ENCODE results near the gene NFATC3.
"Not testable (repeated sequence)": the region's sequence is repeated elsewhere in the genome, so short reads cannot be mapped to it uniquely, and the experiment has no call there.

Gene NFATC3

DNA sequence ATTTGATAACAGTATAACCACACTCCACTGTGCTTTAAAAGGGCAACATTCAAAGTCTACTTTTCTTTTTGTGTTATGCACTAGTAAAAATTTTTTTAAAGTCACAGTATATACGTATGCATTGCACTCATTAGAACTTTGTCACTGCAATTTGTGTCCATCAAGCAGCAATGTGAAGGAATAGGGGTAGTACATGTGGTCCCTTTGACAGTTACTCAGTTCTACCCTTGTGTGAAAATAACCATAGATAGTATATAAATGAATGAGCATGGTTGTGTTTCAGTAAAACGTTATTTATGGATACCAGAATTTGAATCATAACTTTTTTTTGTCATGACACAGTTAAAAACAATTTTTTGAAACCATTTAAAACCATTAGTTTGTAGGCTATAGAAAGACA lies 30.7 kb downstream of the NFATC3 start:
- no peak for DNase-seq (ENCODE audit: low read depth, low spot score)

GRCh38 chr16:68116256-68116867 lies 31.2 kb downstream of the NFATC3 start:
- peak; percentile 11 for DNase-seq (ENCODE audit: low read depth, low spot score)

DNA sequence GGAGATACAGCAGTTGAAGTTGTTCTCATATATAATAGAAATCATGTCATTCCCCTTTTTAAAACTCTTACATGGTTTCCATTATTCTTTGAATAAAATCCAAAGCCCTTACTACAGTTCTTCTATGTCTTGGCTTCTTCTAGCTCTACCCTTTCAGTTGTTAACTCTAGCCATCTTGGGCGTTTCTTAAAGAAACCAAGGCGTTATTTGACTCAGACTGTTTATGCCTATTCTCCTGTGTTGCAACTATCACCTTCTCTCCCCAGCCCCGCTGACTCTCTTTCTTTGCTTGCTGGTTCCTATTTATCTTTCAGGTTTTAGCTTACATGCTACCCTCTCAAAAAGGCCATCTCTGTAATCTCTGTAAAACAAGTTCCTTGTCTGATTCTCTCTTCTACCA lies 32.7 kb downstream of the NFATC3 start:
- DNase-seq (ENCODE audit: low read depth, low spot score), result no peak

GRCh38 chr16:68118954-68119353 lies 33.8 kb downstream of the NFATC3 start:
- not testable (repeated sequence) for DNase-seq (ENCODE audit: low read depth, low spot score)

GRCh38 chr16:68120496-68120895 lies 35.3 kb downstream of the NFATC3 start:
- DNase-seq (ENCODE audit: low read depth, low spot score), result not testable (repeated sequence)

GRCh38 chr16:68126395-68126794 lies 41.2 kb downstream of the NFATC3 start:
- no peak for DNase-seq (ENCODE audit: low read depth, low spot score)

DNA sequence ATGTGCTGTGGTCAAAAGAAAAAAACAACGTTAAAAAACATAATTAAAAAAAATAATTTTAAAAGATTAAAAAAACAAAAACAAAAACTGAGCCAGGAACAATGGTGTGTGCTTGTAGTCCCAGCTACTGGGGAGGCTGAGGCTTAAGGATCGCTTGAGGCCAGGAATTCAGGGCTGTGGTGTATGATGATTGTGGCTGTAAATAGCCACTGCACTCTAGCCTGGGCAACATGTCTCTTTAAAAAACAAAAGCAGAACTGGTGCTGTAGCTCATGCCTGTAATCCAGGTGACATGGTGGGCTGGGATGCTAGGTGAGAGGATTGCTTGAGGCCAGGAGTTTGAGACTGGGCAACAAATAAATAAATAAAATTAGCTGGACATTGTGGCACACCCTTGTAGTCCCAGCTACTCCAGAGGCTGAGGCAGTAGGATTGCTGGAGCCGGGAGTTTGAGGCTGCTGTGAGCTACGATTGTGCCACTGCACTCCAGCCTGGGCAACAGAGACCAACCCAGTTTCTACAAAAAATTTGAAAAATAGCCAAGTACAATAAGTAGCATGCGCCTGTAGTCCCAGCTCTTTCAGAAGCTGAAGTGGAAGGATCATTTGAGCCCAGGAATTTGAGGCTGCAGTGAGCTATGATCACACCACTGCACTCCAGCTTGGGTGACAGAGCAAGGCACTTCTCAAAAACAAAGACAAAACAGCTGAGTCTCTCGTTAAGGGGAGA lies 43.6 kb downstream of the NFATC3 start:
- peak; percentile 74 for DNase-seq (ENCODE audit: low read depth, low spot score)

- DNase-seq (ENCODE audit: low read depth, low spot score), result no peak
Observed at GRCh38 chr16:68130520-68130919, 45.4 kb downstream of the NFATC3 start.

GRCh38 chr16:68131813-68132706 lies 46.9 kb downstream of the NFATC3 start:
- DNase-seq (ENCODE audit: low read depth, low spot score), result no peak

- not testable (repeated sequence) for DNase-seq (ENCODE audit: low read depth, low spot score)
Observed at GRCh38 chr16:68133000-68133399, 47.8 kb downstream of the NFATC3 start.

GRCh38 chr16:68134644-68135043 lies 49.5 kb downstream of the NFATC3 start:
- DNase-seq (ENCODE audit: low read depth, low spot score), result no peak

DNA sequence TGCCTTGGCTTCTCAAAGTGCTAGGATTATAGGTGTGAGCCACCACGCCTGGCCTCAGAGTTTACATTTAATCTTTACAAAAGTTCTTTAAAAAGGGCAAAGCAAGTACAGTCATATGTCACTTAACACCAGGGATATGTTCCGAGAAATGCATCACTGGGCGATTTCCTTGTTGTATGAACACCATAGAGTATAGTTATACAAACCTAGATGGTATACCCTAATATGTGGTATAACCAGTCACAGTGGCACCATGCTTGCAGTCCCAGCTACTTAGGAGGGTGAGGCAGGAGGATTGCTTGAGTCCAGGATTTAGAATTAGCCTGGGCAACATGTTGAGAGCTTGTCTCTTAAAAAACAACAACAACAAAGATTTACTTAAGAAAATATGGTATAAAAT lies 51.3 kb downstream of the NFATC3 start:
- DNase-seq (ENCODE audit: low read depth, low spot score), result no peak

GRCh38 chr16:68144008-68144407 lies 58.8 kb downstream of the NFATC3 start:
- DNase-seq (ENCODE audit: low read depth, low spot score), result no peak

DNA sequence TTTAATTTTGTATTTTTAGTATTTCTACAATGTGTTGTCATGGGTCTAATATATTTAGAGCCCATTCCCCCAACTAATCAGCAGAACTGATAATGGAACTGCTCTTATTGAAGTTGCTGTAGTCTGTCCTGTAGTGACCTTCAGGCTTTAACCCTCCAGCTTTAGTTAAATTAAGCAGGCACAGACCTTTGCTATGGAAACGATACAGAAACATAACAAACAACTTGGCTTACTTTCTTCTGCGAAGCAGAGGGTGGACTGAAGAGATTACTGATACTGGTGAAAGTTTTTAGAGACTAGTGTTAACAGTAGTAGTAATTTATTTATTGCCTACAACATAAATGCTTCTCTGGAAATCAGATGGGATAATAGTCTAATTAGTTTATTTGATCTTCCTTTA lies 61.4 kb downstream of the NFATC3 start:
- DNase-seq (ENCODE audit: low read depth, low spot score), result peak; percentile 50

- DNase-seq (ENCODE audit: low read depth, low spot score), result no peak
Observed at GRCh38 chr16:68147444-68147843, 62.3 kb downstream of the NFATC3 start.

DNA sequence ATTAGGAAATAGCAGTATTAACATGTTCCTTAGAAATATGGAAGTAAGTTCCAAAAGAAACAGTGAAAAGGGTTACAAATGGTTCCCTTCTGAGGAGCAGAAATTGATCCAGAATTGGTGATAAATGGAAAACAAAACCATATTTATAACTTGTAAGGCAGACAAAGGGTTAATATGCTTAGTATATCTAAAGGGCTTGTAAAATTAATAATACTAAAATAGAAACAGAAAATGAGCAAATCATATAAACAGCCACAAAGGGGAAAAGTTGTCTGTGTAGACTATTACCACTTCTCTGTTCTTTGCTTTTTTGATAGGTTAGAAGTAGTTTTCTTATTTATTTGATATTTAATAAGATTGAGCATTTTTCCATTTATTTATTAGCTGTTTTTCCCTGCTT lies 64.4 kb downstream of the NFATC3 start:
- no peak for DNase-seq (ENCODE audit: low read depth, low spot score)

DNA sequence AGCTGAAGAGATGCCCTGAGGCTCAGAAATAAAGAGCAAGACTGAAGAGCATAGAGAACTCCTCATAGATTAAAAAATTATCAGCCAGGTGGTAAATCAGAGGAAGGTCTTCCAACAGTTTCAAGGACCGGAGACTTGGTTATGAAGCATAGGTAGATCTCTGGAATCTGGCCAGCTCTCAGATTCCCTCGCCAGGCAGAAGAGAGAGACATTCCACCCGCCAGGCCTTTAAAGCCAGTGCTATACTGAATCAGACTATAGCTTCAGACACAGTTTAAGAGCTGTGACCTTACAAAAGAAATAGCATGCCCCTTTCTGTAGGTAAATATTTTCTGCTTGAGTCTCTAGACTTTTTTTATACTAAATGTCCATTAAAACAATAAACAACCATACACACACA lies 70.3 kb downstream of the NFATC3 start:
- DNase-seq (ENCODE audit: low read depth, low spot score), result no peak

- no peak for DNase-seq (ENCODE audit: low read depth, low spot score)
Observed at GRCh38 chr16:68162413-68162812, 77.2 kb downstream of the NFATC3 start.

- DNase-seq (ENCODE audit: low read depth, low spot score), result not testable (repeated sequence)
Observed at GRCh38 chr16:68163275-68163674, 78.1 kb downstream of the NFATC3 start.

DNA sequence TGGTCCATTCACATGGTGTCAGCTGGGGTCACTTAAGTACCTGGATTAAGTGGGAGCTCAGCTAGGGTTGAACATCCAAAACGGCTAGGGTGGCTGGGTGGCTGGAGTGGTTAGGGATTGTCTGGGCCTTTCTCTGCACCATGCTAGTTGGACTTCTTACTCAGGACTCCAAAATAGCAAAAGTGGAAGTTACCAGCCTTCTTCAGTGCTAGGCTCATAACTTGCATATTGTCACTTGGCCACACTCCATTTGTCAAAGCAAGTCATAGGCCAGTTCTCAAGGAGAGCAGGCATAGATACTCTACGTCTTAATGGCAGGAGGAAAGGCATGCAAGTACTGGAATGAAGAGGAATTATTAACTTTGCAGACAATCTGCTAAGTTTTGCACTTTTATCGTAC lies 81.1 kb downstream of the NFATC3 start:
- DNase-seq (ENCODE audit: low read depth, low spot score), result no peak

DNA sequence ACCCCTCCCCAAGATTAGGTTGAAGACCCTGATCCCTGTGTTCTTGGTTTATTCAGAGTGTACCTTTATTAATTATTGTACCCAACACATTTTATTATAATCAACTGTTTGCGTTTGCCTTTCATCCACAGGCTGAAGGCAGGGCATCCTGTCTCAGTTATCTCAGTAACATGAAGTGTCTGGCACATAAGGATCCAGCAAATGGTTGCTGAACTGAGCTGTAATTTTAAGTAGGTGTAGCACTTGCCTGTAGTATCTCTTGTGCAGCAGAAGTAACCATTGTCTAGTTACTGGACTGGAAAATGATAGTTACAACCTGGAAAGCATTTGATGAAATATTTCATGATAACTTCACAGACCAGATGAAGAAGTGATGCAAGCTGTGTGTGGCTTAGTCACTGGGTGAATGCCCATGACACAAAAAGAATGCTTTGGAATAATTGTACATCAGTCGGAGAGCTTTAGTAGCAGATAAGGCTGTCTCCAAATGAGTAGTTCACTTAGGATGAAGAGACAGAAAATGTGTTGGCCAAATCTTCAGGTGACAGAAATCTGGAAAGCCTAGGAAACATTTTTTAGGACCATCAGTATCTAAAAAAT lies 94.1 kb downstream of the NFATC3 start:
- DNase-seq (ENCODE audit: low read depth, low spot score), result no peak

- no peak for DNase-seq (ENCODE audit: low read depth, low spot score)
Observed at GRCh38 chr16:68179855-68180254, 94.7 kb downstream of the NFATC3 start.

Measured in astrocyte of the hippocampus (primary cell).